CD14-positive monocyte (primary cell): ENCODE measurements around the gene RIC8A. TPM values are rescaled to one million over a fixed set of nuclear protein-coding genes. Genes with fewer than 3 reads are reported as not detected.

Experiments
- DNase-seq, 3 donors: peaks; one replicate each; pipeline ENCODE4 v3.0.0-alpha.2; 2011 to 2022
- H2AFZ ChIP-seq: 2 replicates; pipeline ENCODE4 v1.6.0; 2012; ENCODE audit warnings: mild to moderate bottlenecking, low read depth, low read length, inconsistent platforms; ENCODE audit not compliant: insufficient read depth, poor library complexity, severe bottlenecking
- H3K27ac ChIP-seq, 2 donors: 1 replicate in 1 of 2; 2 replicates in 1 of 2; pipeline ENCODE4 v1.5.1; 2012 to 2013; ENCODE audit warnings: low read length in 2 of 2, control low read depth in 1 of 2, inconsistent platforms in 1 of 2, low read depth in 1 of 2, mild to moderate bottlenecking in 1 of 2
- H3K27me3 ChIP-seq, 2 donors: one replicate each; pipeline versions ENCODE4 v1.6.0 to v1.6.1; 2011 to 2013; ENCODE audit warnings: low read length in 2 of 2; ENCODE audit not compliant: control insufficient read depth in 2 of 2, insufficient read depth in 2 of 2
- H3K36me3 ChIP-seq, 2 donors: replicated peaks in 1 of 2; 1 replicate in 1 of 2; 2 replicates in 1 of 2; pipeline versions ENCODE4 v1.5.1 to v1.6.1; 2012 to 2013; ENCODE audit warnings: low read length in 2 of 2, control low read depth in 1 of 2, inconsistent platforms in 1 of 2, mild to moderate bottlenecking in 1 of 2; ENCODE audit not compliant: insufficient read depth in 2 of 2, control insufficient read depth in 1 of 2
- H3K4me1 ChIP-seq, 2 donors: 1 replicate in 1 of 2; 2 replicates in 1 of 2; pipeline versions ENCODE4 v1.5.1 to v1.6.1; 2012 to 2013; ENCODE audit warnings: low read length in 2 of 2, control low read depth in 1 of 2, inconsistent platforms in 1 of 2, mild to moderate bottlenecking in 1 of 2, moderate library complexity in 1 of 2; ENCODE audit not compliant: insufficient read depth in 2 of 2, control insufficient read depth in 1 of 2
- H3K4me2 ChIP-seq: replicated peaks from 2 replicates; pipeline ENCODE3; 2012; ENCODE audit warnings: low read length, moderate library complexity, mild to moderate bottlenecking; ENCODE audit not compliant: poor library complexity, severe bottlenecking; ENCODE audit errors: extremely low read depth
- H3K4me3 ChIP-seq, 3 experiments: fragments of 200-600 bp in 1 of 3; sonication (generic) in 1 of 3; replicated peaks in 1 of 3; 1 replicate in 2 of 3; 2 replicates in 1 of 3; pipeline ENCODE4 v1.5.1; 2011 to 2013; ENCODE audit warnings: low read length in 3 of 3, mild to moderate bottlenecking in 3 of 3, control low read depth in 2 of 3, low read depth in 2 of 3, inconsistent platforms in 1 of 3, moderate library complexity in 1 of 3
- H3K79me2 ChIP-seq: 2 replicates; pipeline ENCODE4 v1.6.0; 2012; ENCODE audit warnings: mild to moderate bottlenecking, control low read depth, inconsistent platforms, low read length, moderate library complexity; ENCODE audit not compliant: insufficient read depth
- H3K9ac ChIP-seq: 2 replicates; pipeline ENCODE4 v1.6.0; 2017; ENCODE audit warnings: low read length, mild to moderate bottlenecking; ENCODE audit not compliant: insufficient read depth, poor library complexity, severe bottlenecking
- H3K9me3 ChIP-seq, 2 donors: replicated peaks in 1 of 2; 1 replicate in 1 of 2; 2 replicates in 1 of 2; pipeline versions ENCODE4 v1.5.1 to v1.6.1; 2012 to 2013; ENCODE audit warnings: low read length in 2 of 2, control low read depth in 1 of 2; ENCODE audit not compliant: control insufficient read depth in 1 of 2, insufficient read depth in 1 of 2
- H4K20me1 ChIP-seq: 2 replicates; pipeline ENCODE4 v1.6.0; 2012; ENCODE audit warnings: mild to moderate bottlenecking, low read length, control low read depth, moderate library complexity; ENCODE audit not compliant: insufficient read depth
- H3K27ac Mint-ChIP-seq, 7 donors: one replicate each; pipeline ENCODE4 v1.8.0; 2020; ENCODE audit warnings: mild to moderate bottlenecking in 7 of 7, mixed read lengths in 7 of 7, moderate library complexity in 6 of 7, inconsistent platforms in 2 of 7
- H3K27me3 Mint-ChIP-seq, 3 donors: one replicate each; pipeline ENCODE4 v1.8.0; 2021 to 2022; ENCODE audit warnings: low read depth in 3 of 3, mild to moderate bottlenecking in 3 of 3, mixed read lengths in 3 of 3, moderate library complexity in 3 of 3, inconsistent platforms in 1 of 3
- H3K36me3 Mint-ChIP-seq, 2 donors: one replicate each; pipeline ENCODE4 v1.8.0; 2020; ENCODE audit warnings: mixed read lengths in 2 of 2, inconsistent platforms in 1 of 2, mild to moderate bottlenecking in 1 of 2
- H3K4me1 Mint-ChIP-seq: one replicate; pipeline ENCODE4 v1.8.0; 2020; ENCODE audit warnings: mild to moderate bottlenecking, mixed read lengths
- H3K4me3 Mint-ChIP-seq, 2 donors: one replicate each; pipeline ENCODE4 v1.8.0; 2020; ENCODE audit warnings: mild to moderate bottlenecking in 2 of 2, mixed read lengths in 2 of 2, moderate library complexity in 1 of 2
- H3K9me3 Mint-ChIP-seq, 7 donors: one replicate each; pipeline ENCODE4 v1.8.0; 2020 to 2022; ENCODE audit warnings: mixed read lengths in 7 of 7, mild to moderate bottlenecking in 6 of 7, moderate library complexity in 6 of 7, inconsistent platforms in 2 of 7
- CTCF ChIP-seq: fragments of 200-600 bp; IDR thresholded peaks from one replicate; pipeline ENCODE4 v1.8.0; 2022; ENCODE audit warnings: antibody characterized with exemption, mild to moderate bottlenecking
- WGBS: methylation state at CpG from one replicate; pipeline ENCODE4 v1.1.5; 2013; ENCODE audit warnings: missing lambda C conversion rate; ENCODE audit not compliant: insufficient coverage; 5-methylcytosine and 5-hydroxymethylcytosine counted together
- intact Hi-C, 2 donors: fragments of 100-400 bp; cut with micrococcal nuclease; formaldehyde crosslinking; loops; one replicate each; pipeline versions ENCODE4 v1.15.0 to v1.15.1; 2023
- polyA plus RNA-seq, 3 donors: library from polyadenylated mRNA; depleted of rRNA in 1 of 3; unstranded in 2 of 3; stranded (reverse) in 1 of 3; fragments of 300-500 nt in 2 of 3; fragments of >200 nt in 1 of 3; fragmentation: Illumina TruSeq in 2 of 3; gene quantifications; 1 replicate in 2 of 3; 2 replicates in 1 of 3; pipeline ENCODE4 v1.2.3, GENCODE V29; 2012 to 2021

RIC8A gene
- polyA plus RNA-seq, 3 donors = 51.1 to 79.1 (median 56.5) TPM

- H3K4me2 ChIP-seq = peak overlapping the region; percentile 86
- intact Hi-C loops = loop anchor here in 1 of 2 donors (5.0 to 10.0 kb wide), 2 partner anchors 61 to 299 kb away; partner anchors contain the start of gene RNH1
- peaks cover 50 to 72% of the 10 kb centered on the region in 2 donors for H3K4me1 ChIP-seq
- H3K27me3 ChIP-seq = no peaks in the 10 kb centered on the region
- peak overlapping the region; percentile 98 for H3K9ac ChIP-seq
- no peaks in the 10 kb centered on the region for H3K9me3 Mint-ChIP-seq
- H3K27ac Mint-ChIP-seq = peak overlapping the region in 3 of 7 donors; percentile 99 to 100 (median 100)
- H3K79me2 ChIP-seq = peaks cover 62% of the 10 kb centered on the region
- peak overlapping the region; percentile 97 to 98 for H3K4me3 Mint-ChIP-seq
- WGBS = 100% methylated on average over 2 of the region's 7 CpGs
- peak overlapping the region in 2 of 3 experiments; percentile 81 to 98 for H3K4me3 ChIP-seq
- H3K27me3 Mint-ChIP-seq = peaks cover 0 to 6% (median 4%) of the 10 kb centered on the region in 3 donors
- H4K20me1 ChIP-seq = peaks cover 60% of the 10 kb centered on the region
- no peak overlapping the region for H2AFZ ChIP-seq
- peak overlapping the region in 1 of 2 donors; percentile 100 for H3K27ac ChIP-seq
- peaks cover 60% of the 10 kb centered on the region for H3K4me1 Mint-ChIP-seq
- H3K36me3 Mint-ChIP-seq = peaks cover 42 to 53% of the 10 kb centered on the region in 2 donors
- H3K36me3 ChIP-seq = peaks cover 28 to 46% of the 10 kb centered on the region in 2 donors
- no peak for TF ChIP-seq CTCF
- DNase-seq = no peak
- H3K9me3 ChIP-seq = no peaks in the 10 kb centered on the region
These were observed 1.5 kb upstream of the RIC8A start for GRCh38 chr11:206002-206384.

DNA sequence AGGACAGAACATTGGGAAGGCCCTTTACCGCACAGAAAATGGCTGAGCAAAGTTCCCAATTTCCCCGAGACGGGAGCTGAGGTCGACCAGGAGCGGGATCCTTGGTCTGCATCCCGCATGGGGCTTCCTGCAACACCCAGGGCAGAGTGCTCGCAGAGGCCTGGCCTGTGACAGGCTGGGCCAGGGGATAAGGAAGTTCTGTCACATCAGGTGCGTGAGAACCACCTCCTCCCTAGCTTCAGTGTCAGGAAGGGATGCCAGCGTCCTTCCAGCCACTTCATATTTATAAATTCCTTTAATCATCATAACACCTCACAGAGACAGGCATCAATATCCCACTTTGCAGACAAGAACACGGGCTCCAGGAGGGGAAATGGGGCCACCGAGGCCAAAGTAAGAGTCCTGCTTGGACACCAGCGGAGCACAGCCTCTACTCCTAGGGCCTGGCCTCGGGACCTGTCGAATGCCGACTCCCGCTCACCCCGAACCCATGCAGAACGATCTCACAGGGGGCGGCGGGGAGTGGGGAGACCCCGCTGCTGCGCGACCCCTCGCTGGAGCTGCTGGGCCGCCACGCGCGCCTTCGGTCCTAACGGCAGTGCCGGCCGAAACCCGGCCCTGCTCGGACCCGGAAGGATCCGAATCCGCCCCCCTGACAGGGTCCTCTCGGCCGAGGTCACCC, 841 bp upstream of the RIC8A start:
- Histone ChIP-seq H3K4me2 (peak overlapping the region; percentile 86), H3K9me3 (no peaks in the 10 kb centered on the region), H2AFZ (peak overlapping the region; percentile 50), H3K36me3 (peaks cover 35 to 53% of the 10 kb centered on the region in 2 donors), H3K27me3 (no peaks in the 10 kb centered on the region), H4K20me1 (peaks cover 63% of the 10 kb centered on the region), H3K79me2 (peaks cover 62% of the 10 kb centered on the region), H3K4me3 (peak overlapping the region; percentile 78 to 98 (median 81)), H3K4me1 (peaks cover 45 to 66% of the 10 kb centered on the region in 2 donors), H3K9ac (peak overlapping the region; percentile 98), H3K27ac (peak overlapping the region; percentile 98 to 100)
- H3K9me3 Mint-ChIP-seq = no peaks in the 10 kb centered on the region
- peak; percentile 27 to 81 (median 52) for DNase-seq
- TF ChIP-seq CTCF = no peak
- peaks cover 2 to 6% (median 4%) of the 10 kb centered on the region in 3 donors for H3K27me3 Mint-ChIP-seq
- intact Hi-C loops = loop anchor here in 1 of 2 donors (1.0 to 10.0 kb wide), 3 partner anchors 30 to 298 kb away; partner anchors contain the start of genes PSMD13, RNH1 and SIRT3
- H3K36me3 Mint-ChIP-seq = peaks cover 47 to 54% of the 10 kb centered on the region in 2 donors
- WGBS = 1% methylated on average over 34 of the region's 39 CpGs
- peaks cover 59% of the 10 kb centered on the region for H3K4me1 Mint-ChIP-seq
- H3K27ac Mint-ChIP-seq = peak overlapping the region; percentile 99 to 100 (median 100)
- peak overlapping the region; percentile 97 to 98 for H3K4me3 Mint-ChIP-seq
